ENCODE data around the gene OR5AK2. TPM values are rescaled to one million over a fixed set of nuclear protein-coding genes. Genes with fewer than 3 reads are reported as not detected.

OR5AK2 gene
- total RNA-seq, 1 donor from 2014 or later: not detected

- H3K36me3 ChIP-seq: no peaks in the 10 kb centered on the region
- intact Hi-C loops (cut with micrococcal nuclease): no loop called here
- no peak overlapping the region for H3K27ac ChIP-seq (replicated peaks)
- no peaks in the 10 kb centered on the region for H3K27me3 ChIP-seq (ENCODE audit: low read depth)
- no peak for DNase-seq
- no peak for TF ChIP-seq CTCF (IDR thresholded peaks at IDR 0.05; ENCODE audit: borderline replicate concordance)
- H3K4me3 ChIP-seq: no peak overlapping the region
- H3K9me3 ChIP-seq (replicated peaks): peaks cover 39% of the 10 kb centered on the region
- H3K4me1 ChIP-seq: no peaks in the 10 kb centered on the region
These were observed 13.1 kb downstream of the OR5AK2 start for GRCh38 chr11:57001674-57002401.

GRCh38 chr11:57008373-57008772 lies 19.7 kb downstream of the OR5AK2 start:
- Histone ChIP-seq H3K9me3 (replicated peaks) (no peaks in the 10 kb centered on the region), H3K27me3 (ENCODE audit: low read depth) (no peaks in the 10 kb centered on the region), H3K27ac (replicated peaks) (no peak overlapping the region), H3K4me1 (no peaks in the 10 kb centered on the region), H3K36me3 (no peaks in the 10 kb centered on the region), H3K4me3 (no peak overlapping the region)
- no peak for TF ChIP-seq CTCF (IDR thresholded peaks at IDR 0.05; ENCODE audit: borderline replicate concordance)
- intact Hi-C loops (cut with micrococcal nuclease): no loop called here
- no peak for DNase-seq

GRCh38 chr11:57015679-57016078 lies 27.0 kb downstream of the OR5AK2 start:
- Histone ChIP-seq H3K27me3 (ENCODE audit: low read depth) (no peaks in the 10 kb centered on the region), H3K9me3 (replicated peaks) (peaks cover 9% of the 10 kb centered on the region), H3K4me3 (no peak overlapping the region), H3K27ac (replicated peaks) (no peak overlapping the region), H3K36me3 (no peaks in the 10 kb centered on the region), H3K4me1 (no peaks in the 10 kb centered on the region)
- no peak for TF ChIP-seq CTCF (IDR thresholded peaks at IDR 0.05; ENCODE audit: borderline replicate concordance)
- intact Hi-C loops (cut with micrococcal nuclease): no loop called here
- DNase-seq: no peak

GRCh38 chr11:57031556-57031955 lies 42.8 kb downstream of the OR5AK2 start:
- Histone ChIP-seq H3K4me3 (no peak overlapping the region), H3K36me3 (no peaks in the 10 kb centered on the region), H3K9me3 (replicated peaks) (peaks cover 4% of the 10 kb centered on the region), H3K27ac (replicated peaks) (no peak overlapping the region), H3K4me1 (no peaks in the 10 kb centered on the region), H3K27me3 (ENCODE audit: low read depth) (no peaks in the 10 kb centered on the region)
- no peak for TF ChIP-seq CTCF (IDR thresholded peaks at IDR 0.05; ENCODE audit: borderline replicate concordance)
- intact Hi-C loops (cut with micrococcal nuclease): no loop called here
- DNase-seq: no peak

Other genes with a start within 250 kb of the OR5AK2 start
- not detected for gene OR9G4, start 240.2 kb upstream of the OR5AK2 start, total RNA-seq
- 0.16 TPM for gene LRRC55, start 193.0 kb downstream of the OR5AK2 start, total RNA-seq
- gene APLNR, start 248.3 kb downstream of the OR5AK2 start, total RNA-seq: 8.5 TPM

Measured in left ventricle myocardium inferior (tissue), 1 donor.